ENCODE data around the gene TXNDC17.
"Not testable (repeated sequence)": the region's sequence is repeated elsewhere in the genome, so short reads cannot be mapped to it uniquely, and the experiment has no call there.

The TXNDC17 gene

DNA sequence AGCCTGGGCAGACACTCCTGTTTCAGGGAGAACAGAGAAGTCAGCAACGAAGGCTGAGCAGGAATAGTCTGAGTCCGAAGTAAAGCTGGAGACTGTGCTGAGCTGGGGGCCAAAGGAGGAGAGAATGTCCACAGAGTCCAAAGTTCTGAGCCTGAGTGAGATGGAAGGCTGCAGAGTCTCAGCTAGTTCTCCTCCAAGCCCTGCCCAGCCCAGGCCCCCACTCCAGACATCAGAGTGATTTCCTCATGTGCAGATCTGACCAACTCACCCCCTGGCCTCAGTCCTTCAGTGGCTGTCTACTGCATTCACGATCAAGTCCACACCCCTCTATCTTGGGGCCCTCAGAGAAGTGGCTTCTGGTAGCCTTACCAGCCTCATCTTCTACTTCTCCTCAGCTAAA is 50.7 kb downstream of the TXNDC17 start:
- H3K4me3 ChIP-seq (ENCODE audit: low read depth, low read length) = no peak overlapping the region
- TF ChIP-seq, protein P1, sequence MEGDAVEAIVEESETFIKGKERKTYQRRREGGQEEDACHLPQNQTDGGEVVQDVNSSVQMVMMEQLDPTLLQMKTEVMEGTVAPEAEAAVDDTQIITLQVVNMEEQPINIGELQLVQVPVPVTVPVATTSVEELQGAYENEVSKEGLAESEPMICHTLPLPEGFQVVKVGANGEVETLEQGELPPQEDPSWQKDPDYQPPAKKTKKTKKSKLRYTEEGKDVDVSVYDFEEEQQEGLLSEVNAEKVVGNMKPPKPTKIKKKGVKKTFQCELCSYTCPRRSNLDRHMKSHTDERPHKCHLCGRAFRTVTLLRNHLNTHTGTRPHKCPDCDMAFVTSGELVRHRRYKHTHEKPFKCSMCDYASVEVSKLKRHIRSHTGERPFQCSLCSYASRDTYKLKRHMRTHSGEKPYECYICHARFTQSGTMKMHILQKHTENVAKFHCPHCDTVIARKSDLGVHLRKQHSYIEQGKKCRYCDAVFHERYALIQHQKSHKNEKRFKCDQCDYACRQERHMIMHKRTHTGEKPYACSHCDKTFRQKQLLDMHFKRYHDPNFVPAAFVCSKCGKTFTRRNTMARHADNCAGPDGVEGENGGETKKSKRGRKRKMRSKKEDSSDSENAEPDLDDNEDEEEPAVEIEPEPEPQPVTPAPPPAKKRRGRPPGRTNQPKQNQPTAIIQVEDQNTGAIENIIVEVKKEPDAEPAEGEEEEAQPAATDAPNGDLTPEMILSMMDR (IDR thresholded peaks at IDR 0.05; ENCODE audit: insufficient read depth, low read depth, low read length, missing control alignments) = no peak

DNA sequence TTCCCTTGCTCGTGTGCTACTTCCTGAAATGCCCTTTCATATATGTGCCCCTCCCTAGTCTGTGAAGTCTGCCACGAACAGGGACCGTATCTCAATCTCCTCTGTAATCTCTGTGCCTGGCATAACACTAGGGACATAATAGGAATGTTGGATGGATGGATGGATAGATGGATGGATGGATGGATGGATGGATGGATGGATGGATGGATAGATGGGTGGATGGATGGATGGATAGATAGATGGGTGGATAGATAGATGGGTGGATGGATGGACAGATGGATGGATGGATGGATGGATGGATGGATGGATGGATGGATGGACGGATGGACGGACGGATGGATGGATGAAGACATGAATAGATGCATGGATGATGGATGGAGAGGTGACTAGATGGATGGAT is 51.1 kb downstream of the TXNDC17 start:
- not testable (repeated sequence) for H3K4me3 ChIP-seq (ENCODE audit: low read depth, low read length); DNase-seq (ENCODE audit: low read depth)

More for the DNA sequence above, 50.7 kb downstream of the TXNDC17 start:
- DNase-seq (ENCODE audit: low read depth) = no peak

Data from GM12865 (cell line).